HepG2 (cell line): ENCODE measurements around the gene FOXA3. TPM values are rescaled to one million over a fixed set of nuclear protein-coding genes. Genes with fewer than 3 reads are reported as not detected.

Experiments used
- CHD4 ChIP-seq: fragments of 200-600 bp; sonication (generic); IDR thresholded peaks from 2 replicates; pipeline ENCODE4 v1.7.0; 2017; ENCODE audit warnings: mild to moderate bottlenecking, low read length, borderline replicate concordance
- EP300 ChIP-seq, 3 experiments: sonication (generic) in 1 of 3; formaldehyde crosslinking in 1 of 3; IDR thresholded peaks; 2 replicates each; pipeline versions ENCODE4 v1.5.1 to v1.6.1; 2011 to 2020; ENCODE audit warnings: low read depth in 2 of 3, low read length in 2 of 3, borderline replicate concordance in 1 of 3, improper control_type of control experiment in 1 of 3, mild to moderate bottlenecking in 1 of 3, missing genetic modification reagents in 1 of 3, moderate library complexity in 1 of 3
- FOXK1 ChIP-seq: sonication (generic); formaldehyde crosslinking; IDR thresholded peaks from 2 replicates; pipeline ENCODE4 v1.4.0; 2020; ENCODE audit warnings: low read depth, missing genetic modification reagents, borderline replicate concordance
- FOXO1 ChIP-seq: sonication (generic); formaldehyde crosslinking; IDR thresholded peaks from 2 replicates; pipeline ENCODE4 v1.4.0; 2020; ENCODE audit warnings: missing genetic modification reagents
- GLI4 ChIP-seq: sonication (generic); formaldehyde crosslinking; IDR thresholded peaks from 2 replicates; pipeline ENCODE4 v1.5.1; 2020; ENCODE audit warnings: missing genetic modification reagents, mild to moderate bottlenecking, moderate library complexity, borderline replicate concordance
- JARID2 ChIP-seq: sonication (generic); formaldehyde crosslinking; IDR thresholded peaks from 2 replicates; pipeline ENCODE4 v1.8.1; 2023; ENCODE audit warnings: missing genetic modification reagents, inconsistent platforms; ENCODE audit not compliant: insufficient replicate concordance
- PHF5A ChIP-seq: IDR thresholded peaks from one replicate; pipeline ENCODE4 v1.6.1; 2018; ENCODE audit warnings: low read depth, missing genetic modification reagents; ENCODE audit not compliant: unreplicated experiment
- PRPF4 ChIP-seq: fragments of 200-400 bp; formaldehyde crosslinking; IDR thresholded peaks from 2 replicates; pipeline ENCODE4 v1.6.1; 2016; ENCODE audit warnings: low read length, low read depth; ENCODE audit not compliant: poor library complexity, severe bottlenecking
- RBFOX2 ChIP-seq: fragments of 200-400 bp; formaldehyde crosslinking; IDR thresholded peaks from 2 replicates; pipeline ENCODE4 v1.6.1; 2017; ENCODE audit warnings: low read depth, mild to moderate bottlenecking, low read length
- RFXANK ChIP-seq: IDR thresholded peaks from 2 replicates; pipeline ENCODE4 v1.6.1; 2016
- SMAD9 ChIP-seq: sonication (generic); formaldehyde crosslinking; IDR thresholded peaks from 2 replicates; pipeline ENCODE4 v1.5.1; 2020; ENCODE audit warnings: mild to moderate bottlenecking, missing genetic modification reagents
- SMC3 ChIP-seq: IDR thresholded peaks from 2 replicates; pipeline ENCODE4 v1.6.1; 2011; ENCODE audit warnings: low read length, improper control_type of control experiment
- SSRP1 ChIP-seq: IDR thresholded peaks from 2 replicates; pipeline ENCODE4 v1.6.1; 2016; ENCODE audit warnings: control low read depth
- THAP11 ChIP-seq: IDR thresholded peaks from 2 replicates; pipeline ENCODE4 v1.6.1; 2016; ENCODE audit warnings: missing biosample characterization, missing genetic modification reagents
- ZFAT ChIP-seq: sonication (generic); formaldehyde crosslinking; conservative IDR thresholded peaks from 2 replicates; pipeline ENCODE4 v1.8.1; 2023; ENCODE audit warnings: missing genetic modification reagents, inconsistent platforms
- ZFP36L2 ChIP-seq: sonication (generic); formaldehyde crosslinking; IDR thresholded peaks from 2 replicates; pipeline ENCODE4 v1.4.0; 2020; ENCODE audit warnings: missing genetic modification reagents
- ZNF547 ChIP-seq: sonication (generic); formaldehyde crosslinking; IDR thresholded peaks from 2 replicates; pipeline ENCODE4 v1.5.1; 2020; ENCODE audit warnings: mild to moderate bottlenecking, missing genetic modification reagents
- ZNF629 ChIP-seq: sonication (generic); formaldehyde crosslinking; conservative IDR thresholded peaks from 2 replicates; pipeline ENCODE4 v1.5.0; 2020; ENCODE audit warnings: missing genetic modification reagents
- ZNF678 ChIP-seq: sonication (generic); formaldehyde crosslinking; IDR thresholded peaks from 2 replicates; pipeline ENCODE4 v1.4.0; 2020; ENCODE audit warnings: mild to moderate bottlenecking, missing genetic modification reagents
- ZNF777 ChIP-seq: sonication (generic); formaldehyde crosslinking; IDR thresholded peaks from 2 replicates; pipeline ENCODE4 v1.4.0; 2020; ENCODE audit warnings: missing genetic modification reagents
- ZNF850 ChIP-seq: sonication (generic); formaldehyde crosslinking; conservative IDR thresholded peaks from 2 replicates; pipeline ENCODE4 v1.9.0; 2021; ENCODE audit warnings: mild to moderate bottlenecking, missing genetic modification reagents
- polyA plus RNA-seq, 8 experiments: library from polyadenylated mRNA; depleted of rRNA in 3 of 8; stranded (reverse) in 7 of 8; unstranded in 1 of 8; fragments of >200 nt; fragmentation: Illumina TruSeq in 4 of 8; extraction: Trizol in 4 of 8; gene quantifications; 2 replicates each; pipeline versions ENCODE4 v1.2.1 to v1.2.3, GENCODE V29; 2011 to 2016; ENCODE audit warnings: low read depth in 4 of 8, missing spikeins in 1 of 8, mixed read lengths in 1 of 8; ENCODE audit not compliant: insufficient read depth in 1 of 8
- total RNA-seq, 5 experiments: library from RNA; depleted of rRNA; stranded (reverse); fragments of >200 nt; fragmentation: Illumina TruSeq; extraction: Trizol; gene quantifications; 2 replicates each; pipeline ENCODE4 v1.2.3, GENCODE V29; 2016; ENCODE audit warnings: low read depth in 1 of 5
- TF ChIP-seq, protein P1 (sequence below): sonication (generic); formaldehyde crosslinking; IDR thresholded peaks from 2 replicates; pipeline ENCODE4 v1.8.0; 2022; ENCODE audit warnings: mild to moderate bottlenecking, missing genetic modification reagents, moderate library complexity
- TF ChIP-seq, protein P2 (sequence below): sonication (generic); formaldehyde crosslinking; IDR thresholded peaks from 2 replicates; pipeline ENCODE4 v1.4.0; 2020; ENCODE audit warnings: missing genetic modification reagents, borderline replicate concordance
- TF ChIP-seq, protein P3 (sequence below): conservative IDR thresholded peaks from 2 replicates; pipeline ENCODE4 v1.6.1; 2018; ENCODE audit warnings: missing genetic modification reagents

Gene FOXA3
- total and polyA plus RNA-seq, 2 of the 13 experiments (the other 11 are each of a cell fraction or from before 2014, with no cell fraction given), result 29.8 to 47.6 TPM

DNA sequence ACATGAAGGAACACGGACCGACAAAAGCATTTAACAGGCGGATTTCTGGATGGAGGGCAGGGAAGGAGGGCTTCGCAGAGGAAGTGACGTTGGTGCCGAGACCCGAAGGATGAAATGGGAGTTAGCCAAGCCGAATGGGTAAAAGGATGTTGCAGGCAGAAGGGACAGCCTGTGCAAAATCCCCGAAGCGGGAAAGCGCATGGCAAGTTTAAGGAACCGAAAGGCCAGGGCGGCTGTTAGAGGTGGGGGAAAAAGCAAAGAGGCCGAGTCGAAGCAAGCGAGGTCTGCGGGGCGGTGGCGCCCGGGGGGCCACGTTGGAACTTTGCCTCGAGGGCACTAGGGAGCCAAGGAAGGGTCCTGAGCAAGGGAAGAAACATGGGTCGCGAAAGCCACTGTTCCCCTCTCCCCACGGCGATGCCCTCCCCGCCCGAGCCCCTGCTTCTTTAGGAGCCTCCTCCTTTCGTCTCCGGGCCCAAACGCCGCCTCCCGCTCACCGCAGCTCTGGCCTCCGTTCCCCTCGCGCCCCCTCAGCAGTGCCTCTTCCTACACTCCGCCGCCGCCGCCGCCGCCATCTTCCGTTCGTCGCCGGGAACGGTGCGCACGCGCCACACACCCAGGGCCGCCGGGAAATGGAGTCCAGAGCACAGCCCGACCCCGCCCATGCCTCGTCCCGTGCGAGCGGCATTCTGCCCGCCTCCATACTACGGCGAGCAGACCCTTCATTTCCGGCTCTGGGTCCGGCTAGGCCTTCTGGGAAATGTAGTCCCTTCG is 1.4 kb upstream of the FOXA3 start, which contains the start of gene SYMPK (continued):
- TF ChIP-seq ZFAT (no peak), PRPF4 (no peak), JARID2 (CRISPR knock-in tag) (no peak), GLI4 (CRISPR knock-in tag) (peak; percentile 44; the same call in 1 of the 2 replicates), ZNF678 (CRISPR knock-in tag) (no peak), CHD4 (no peak), ZFP36L2 (CRISPR knock-in tag) (no peak), SSRP1 (no peak), SMC3 (no peak), ZNF850 (CRISPR knock-in tag) (no peak), PHF5A (no peak), FOXO1 (CRISPR knock-in tag) (no peak; the same call in 1 of the 2 replicates), FOXK1 (CRISPR knock-in tag) (no peak; the same call in 1 of the 2 replicates), RFXANK (CRISPR knock-in tag) (no peak), EP300 (IDR thresholded peaks at IDR 0.05; ENCODE audit: low read depth in 2 of 2, low read length in 2 of 2) (no peak), EP300 (CRISPR knock-in tag; IDR thresholded peaks at IDR 0.05; ENCODE audit: borderline replicate concordance) (no peak), ZNF777 (CRISPR knock-in tag) (peak; percentile 1; the same call in 1 of the 2 replicates), ZNF547 (no peak), THAP11 (peak; percentile 98), SMAD9 (no peak), RBFOX2 (peak; percentile 95), ZNF629 (CRISPR knock-in tag) (no peak)
- TF ChIP-seq, protein P1, sequence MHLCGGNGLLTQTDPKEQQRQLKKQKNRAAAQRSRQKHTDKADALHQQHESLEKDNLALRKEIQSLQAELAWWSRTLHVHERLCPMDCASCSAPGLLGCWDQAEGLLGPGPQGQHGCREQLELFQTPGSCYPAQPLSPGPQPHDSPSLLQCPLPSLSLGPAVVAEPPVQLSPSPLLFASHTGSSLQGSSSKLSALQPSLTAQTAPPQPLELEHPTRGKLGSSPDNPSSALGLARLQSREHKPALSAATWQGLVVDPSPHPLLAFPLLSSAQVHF (CRISPR knock-in tag), result no peak
- TF ChIP-seq, protein P2, sequence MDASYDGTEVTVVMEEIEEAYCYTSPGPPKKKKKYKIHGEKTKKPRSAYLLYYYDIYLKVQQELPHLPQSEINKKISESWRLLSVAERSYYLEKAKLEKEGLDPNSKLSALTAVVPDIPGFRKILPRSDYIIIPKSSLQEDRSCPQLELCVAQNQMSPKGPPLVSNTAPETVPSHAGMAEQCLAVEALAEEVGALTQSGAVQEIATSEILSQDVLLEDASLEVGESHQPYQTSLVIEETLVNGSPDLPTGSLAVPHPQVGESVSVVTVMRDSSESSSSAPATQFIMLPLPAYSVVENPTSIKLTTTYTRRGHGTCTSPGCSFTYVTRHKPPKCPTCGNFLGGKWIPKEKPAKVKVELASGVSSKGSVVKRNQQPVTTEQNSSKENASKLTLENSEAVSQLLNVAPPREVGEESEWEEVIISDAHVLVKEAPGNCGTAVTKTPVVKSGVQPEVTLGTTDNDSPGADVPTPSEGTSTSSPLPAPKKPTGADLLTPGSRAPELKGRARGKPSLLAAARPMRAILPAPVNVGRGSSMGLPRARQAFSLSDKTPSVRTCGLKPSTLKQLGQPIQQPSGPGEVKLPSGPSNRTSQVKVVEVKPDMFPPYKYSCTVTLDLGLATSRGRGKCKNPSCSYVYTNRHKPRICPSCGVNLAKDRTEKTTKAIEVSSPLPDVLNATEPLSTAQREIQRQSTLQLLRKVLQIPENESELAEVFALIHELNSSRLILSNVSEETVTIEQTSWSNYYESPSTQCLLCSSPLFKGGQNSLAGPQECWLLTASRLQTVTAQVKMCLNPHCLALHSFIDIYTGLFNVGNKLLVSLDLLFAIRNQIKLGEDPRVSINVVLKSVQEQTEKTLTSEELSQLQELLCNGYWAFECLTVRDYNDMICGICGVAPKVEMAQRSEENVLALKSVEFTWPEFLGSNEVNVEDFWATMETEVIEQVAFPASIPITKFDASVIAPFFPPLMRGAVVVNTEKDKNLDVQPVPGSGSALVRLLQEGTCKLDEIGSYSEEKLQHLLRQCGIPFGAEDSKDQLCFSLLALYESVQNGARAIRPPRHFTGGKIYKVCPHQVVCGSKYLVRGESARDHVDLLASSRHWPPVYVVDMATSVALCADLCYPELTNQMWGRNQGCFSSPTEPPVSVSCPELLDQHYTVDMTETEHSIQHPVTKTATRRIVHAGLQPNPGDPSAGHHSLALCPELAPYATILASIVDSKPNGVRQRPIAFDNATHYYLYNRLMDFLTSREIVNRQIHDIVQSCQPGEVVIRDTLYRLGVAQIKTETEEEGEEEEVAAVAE (CRISPR knock-in tag), result peak; percentile 69; the same call in 1 of the 2 replicates
- TF ChIP-seq, protein P3, sequence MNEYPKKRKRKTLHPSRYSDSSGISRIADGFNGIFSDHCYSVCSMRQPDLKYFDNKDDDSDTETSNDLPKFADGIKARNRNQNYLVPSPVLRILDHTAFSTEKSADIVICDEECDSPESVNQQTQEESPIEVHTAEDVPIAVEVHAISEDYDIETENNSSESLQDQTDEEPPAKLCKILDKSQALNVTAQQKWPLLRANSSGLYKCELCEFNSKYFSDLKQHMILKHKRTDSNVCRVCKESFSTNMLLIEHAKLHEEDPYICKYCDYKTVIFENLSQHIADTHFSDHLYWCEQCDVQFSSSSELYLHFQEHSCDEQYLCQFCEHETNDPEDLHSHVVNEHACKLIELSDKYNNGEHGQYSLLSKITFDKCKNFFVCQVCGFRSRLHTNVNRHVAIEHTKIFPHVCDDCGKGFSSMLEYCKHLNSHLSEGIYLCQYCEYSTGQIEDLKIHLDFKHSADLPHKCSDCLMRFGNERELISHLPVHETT (CRISPR knock-in tag), result peak; percentile 74
